MM.1S (cell line): ENCODE results near the gene TTLL11.

Experiments used
- DNase-seq: peaks from one replicate; pipeline ENCODE4 v3.0.0-alpha.2; 2015
- H2AFZ ChIP-seq: fragments of 300-600 bp; sonication (generic); 2 replicates; pipeline ENCODE4 v1.6.0; 2016; ENCODE audit warnings: antibody characterized with exemption, low read length
- H3F3A ChIP-seq: fragments of 300-600 bp; sonication (generic); 2 replicates; pipeline ENCODE4 v1.6.1; 2016; ENCODE audit warnings: mild to moderate bottlenecking, antibody characterized with exemption, low read length, moderate library complexity, mixed read lengths; ENCODE audit not compliant: insufficient read depth
- H3K27ac ChIP-seq: fragments of 300-600 bp; sonication (generic); 2 replicates; pipeline ENCODE4 v1.5.1; 2016; ENCODE audit warnings: mild to moderate bottlenecking, low read length
- H3K27me3 ChIP-seq: fragments of 300-600 bp; sonication (generic); replicated peaks from 2 replicates; pipeline ENCODE4 v1.6.0; 2016; ENCODE audit warnings: low read length; ENCODE audit not compliant: insufficient read depth
- H3K36me3 ChIP-seq: fragments of 300-600 bp; sonication (generic); replicated peaks from 2 replicates; pipeline ENCODE4 v1.6.1; 2016; ENCODE audit warnings: mild to moderate bottlenecking, low read length, mixed read lengths; ENCODE audit not compliant: insufficient read depth
- H3K4me1 ChIP-seq: fragments of 300-600 bp; sonication (generic); 2 replicates; pipeline ENCODE4 v1.6.1; 2016; ENCODE audit warnings: low read length, mixed read lengths
- H3K4me2 ChIP-seq: fragments of 300-600 bp; sonication (generic); 2 replicates; pipeline ENCODE4 v1.6.0; 2016; ENCODE audit warnings: low read depth, low read length
- H3K4me3 ChIP-seq: fragments of 300-600 bp; sonication (generic); 2 replicates; pipeline ENCODE4 v1.5.1; 2016; ENCODE audit warnings: low read length, mixed read lengths
- H3K79me2 ChIP-seq: fragments of 300-600 bp; sonication (generic); 2 replicates; pipeline ENCODE4 v1.6.1; 2016; ENCODE audit warnings: mixed run types, low read length, mixed read lengths
- H3K9ac ChIP-seq: fragments of 300-600 bp; sonication (generic); 2 replicates; pipeline ENCODE4 v1.6.1; 2016; ENCODE audit warnings: low read length, mixed read lengths
- H3K9me2 ChIP-seq: fragments of 300-600 bp; sonication (generic); replicated peaks from 2 replicates; pipeline ENCODE4 v1.6.1; 2016; ENCODE audit warnings: mild to moderate bottlenecking, low read length, mixed read lengths; ENCODE audit not compliant: insufficient read depth
- H3K9me3 ChIP-seq: fragments of 300-600 bp; sonication (generic); replicated peaks from 2 replicates; pipeline ENCODE4 v1.6.1; 2016; ENCODE audit warnings: mild to moderate bottlenecking, low read length, mixed read lengths; ENCODE audit not compliant: insufficient read depth
- H4K20me1 ChIP-seq: fragments of 300-600 bp; sonication (generic); 2 replicates; pipeline ENCODE4 v1.6.1; 2016; ENCODE audit warnings: mild to moderate bottlenecking, low read length, moderate library complexity, mixed read lengths; ENCODE audit not compliant: insufficient read depth
- CTCF ChIP-seq: fragments of 300-600 bp; sonication (generic); IDR thresholded peaks from 2 replicates; pipeline ENCODE4 v1.5.1; 2016; ENCODE audit warnings: antibody characterized with exemption, low read length, mixed read lengths
- EZH2 ChIP-seq: fragments of 300-600 bp; sonication (generic); optimal IDR thresholded peaks from 2 replicates; pipeline ENCODE3; 2017; ENCODE audit warnings: low read depth, mild to moderate bottlenecking, antibody characterized with exemption, low read length, mixed read lengths
- EZH2phosphoT487 ChIP-seq: fragments of 300-600 bp; sonication (generic); IDR thresholded peaks from 2 replicates; pipeline ENCODE4 v1.6.1; 2018; ENCODE audit warnings: antibody characterized with exemption, low read length

Gene TTLL11

GRCh38 chr9:122133984-122134535, 41.0 kb upstream of the TTLL11 start:
- Histone ChIP-seq H3K27ac (no peak overlapping the region), H4K20me1 (no peaks in the 10 kb centered on the region), H3K9me3 (no peaks in the 10 kb centered on the region), H3K4me1 (no peaks in the 10 kb centered on the region), H3F3A (no peaks in the 10 kb centered on the region), H3K9me2 (no peaks in the 10 kb centered on the region), H3K36me3 (no peaks in the 10 kb centered on the region), H3K79me2 (no peaks in the 10 kb centered on the region), H3K4me2 (no peak overlapping the region), H3K9ac (no peak overlapping the region), H3K4me3 (no peak overlapping the region), H3K27me3 (no peaks in the 10 kb centered on the region), H2AFZ (no peak overlapping the region)
- no peak for DNase-seq
- TF ChIP-seq EZH2phosphoT487, result no peak
- TF ChIP-seq EZH2, result no peak
- no peak for TF ChIP-seq CTCF

- no peaks in the 10 kb centered on the region for H4K20me1 ChIP-seq
- no peaks in the 10 kb centered on the region for H3K36me3 ChIP-seq
- no peak overlapping the region for H3K4me3 ChIP-seq
- no peaks in the 10 kb centered on the region for H3K4me1 ChIP-seq
- no peaks in the 10 kb centered on the region for H3K9me3 ChIP-seq
- no peak overlapping the region for H3K4me2 ChIP-seq
- no peaks in the 10 kb centered on the region for H3F3A ChIP-seq
- no peak for TF ChIP-seq CTCF
- TF ChIP-seq EZH2phosphoT487, result no peak
- H3K27me3 ChIP-seq, result no peaks in the 10 kb centered on the region
- H3K27ac ChIP-seq, result no peak overlapping the region
- no peaks in the 10 kb centered on the region for H3K9me2 ChIP-seq
- no peaks in the 10 kb centered on the region for H3K79me2 ChIP-seq
- DNase-seq, result no peak
- H2AFZ ChIP-seq, result no peak overlapping the region
- H3K9ac ChIP-seq, result no peak overlapping the region
Measured at GRCh38 chr9:122133263-122133983, 40.3 kb upstream of the TTLL11 start.

- no peaks in the 10 kb centered on the region for H3K36me3 ChIP-seq
- H2AFZ ChIP-seq, result no peak overlapping the region
- H3F3A ChIP-seq, result no peaks in the 10 kb centered on the region
- no peaks in the 10 kb centered on the region for H3K4me1 ChIP-seq
- H3K4me2 ChIP-seq, result no peak overlapping the region
- no peaks in the 10 kb centered on the region for H4K20me1 ChIP-seq
- H3K9ac ChIP-seq, result no peak overlapping the region
- no peak for DNase-seq
- no peaks in the 10 kb centered on the region for H3K9me2 ChIP-seq
- H3K9me3 ChIP-seq, result no peaks in the 10 kb centered on the region
- H3K4me3 ChIP-seq, result no peak overlapping the region
- TF ChIP-seq EZH2phosphoT487 (no peak), CTCF (no peak), EZH2 (no peak)
- no peak overlapping the region for H3K27ac ChIP-seq
- no peaks in the 10 kb centered on the region for H3K27me3 ChIP-seq
- H3K79me2 ChIP-seq, result no peaks in the 10 kb centered on the region
Measured at GRCh38 chr9:122132539-122132938, 39.4 kb upstream of the TTLL11 start.
